H54 (cell line): Measurements from ENCODE around the gene LMOD2.
A peak's percentile ranks its signal among the peaks of the same experiment; 100 is the strongest.

Source experiments
- DNase-seq: peaks from one replicate; pipeline ENCODE4 v3.0.0; 2011; ENCODE audit warnings: low spot score, mixed read lengths; ENCODE audit not compliant: insufficient read length
- FAIRE-seq: peaks from 3 replicates; lab custom pipeline; 2011; peaks lifted over from hg19 to GRCh38; lab: Jason Lieb, UNC
- POLR2A ChIP-seq: IDR thresholded peaks from 2 replicates; pipeline ENCODE4 v1.6.1; 2011; ENCODE audit warnings: low read depth, mild to moderate bottlenecking, low read length

Gene LMOD2

DNA sequence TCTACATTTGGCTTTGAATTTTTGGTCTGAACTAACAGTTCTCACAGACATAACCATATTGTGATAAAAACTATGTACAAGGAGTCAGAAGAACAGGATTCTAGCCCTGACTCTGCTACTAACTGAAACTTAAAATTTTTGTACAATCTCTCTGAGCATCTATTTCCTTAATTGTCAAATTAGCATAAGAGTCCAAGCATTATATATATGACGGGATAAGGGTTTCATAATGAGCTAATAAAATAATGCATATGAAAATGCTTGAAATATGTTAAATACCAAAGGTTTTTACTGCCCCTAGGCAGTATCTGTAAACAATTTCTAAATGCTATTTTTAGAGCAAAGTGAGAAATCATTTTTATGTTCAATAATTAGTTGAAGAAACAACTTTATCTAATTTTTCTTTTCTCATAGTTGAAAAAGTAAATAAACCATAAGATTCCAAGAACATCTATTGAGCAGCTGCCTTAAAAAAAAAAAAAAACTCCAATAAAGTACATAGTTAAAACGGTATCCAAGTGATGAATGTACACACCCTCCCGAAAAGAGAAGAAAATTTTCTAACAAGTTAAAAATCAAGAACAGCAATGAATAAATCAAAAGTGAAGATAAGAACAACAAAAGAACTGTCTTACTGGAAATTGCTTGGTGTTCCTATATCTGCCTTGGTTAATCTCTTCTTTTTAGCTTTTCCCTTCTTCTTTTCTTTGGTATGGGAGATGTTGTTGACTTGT is 40.4 kb downstream of the LMOD2 start:
- DNase-seq = no peak
- no peak for FAIRE-seq
- no peak for TF ChIP-seq POLR2A

GRCh38 chr7:123705211-123705901 is 49.7 kb downstream of the LMOD2 start:
- peak; percentile 36 for FAIRE-seq

DNA sequence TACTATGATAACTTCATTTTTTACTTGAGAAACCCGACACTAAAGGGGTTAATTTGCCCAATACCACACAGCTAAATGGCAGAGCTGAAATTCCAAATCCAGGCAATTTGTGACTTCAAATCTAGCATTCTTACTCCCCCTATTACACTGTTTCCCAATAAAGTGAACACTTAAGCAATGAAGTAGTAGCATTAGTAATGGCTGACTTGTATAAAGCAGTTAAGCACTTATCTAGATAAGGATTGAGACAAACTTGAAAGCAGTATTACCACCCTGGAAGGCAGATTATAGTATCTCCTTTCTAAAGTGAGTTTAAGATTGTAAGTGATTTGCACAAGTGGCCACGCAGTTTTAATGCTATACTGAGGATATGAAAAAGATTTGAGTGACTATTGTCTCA is 53.9 kb downstream of the LMOD2 start:
- FAIRE-seq = peak; percentile 33
- DNase-seq = no peak

More at GRCh38 chr7:123705211-123705901, 49.7 kb downstream of the LMOD2 start:
- no peak for DNase-seq
- TF ChIP-seq POLR2A = no peak

DNA sequence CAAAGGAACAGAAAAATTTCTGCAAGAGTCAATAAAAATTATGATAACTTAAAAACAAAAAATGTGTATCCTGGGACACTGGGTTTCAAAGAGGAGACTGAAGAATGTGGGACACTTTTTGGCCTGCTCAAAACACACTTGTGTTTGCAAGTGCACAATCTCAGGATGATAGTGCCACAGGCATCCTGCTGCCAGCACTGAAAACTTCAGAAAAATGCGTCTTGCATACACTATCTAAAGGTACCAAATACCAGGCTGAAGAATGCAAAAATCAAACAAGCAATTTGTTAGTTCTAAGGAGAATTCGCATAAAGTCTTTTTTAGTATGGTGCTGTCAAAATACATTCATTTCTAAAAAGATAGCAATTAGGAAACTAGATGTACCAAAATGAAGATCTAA is 55.0 kb downstream of the LMOD2 start:
- no peak for DNase-seq
- no peak for TF ChIP-seq POLR2A
- peak; percentile 30 for FAIRE-seq

More for the DNA sequence above, 53.9 kb downstream of the LMOD2 start:
- no peak for TF ChIP-seq POLR2A

- DNase-seq (no peak), FAIRE-seq (peak; percentile 77)
- no peak for TF ChIP-seq POLR2A
Measured at GRCh38 chr7:123711832-123712293, 56.2 kb downstream of the LMOD2 start.

- DNase-seq = no peak
- no peak for FAIRE-seq
- no peak for TF ChIP-seq POLR2A
Measured at GRCh38 chr7:123712619-123713018, 57.0 kb downstream of the LMOD2 start.
